CD4-positive, alpha-beta T cell treated with Interleukin-6 at 100 ng/mL for 8 hours (primary cell): ENCODE results near the gene MAGEB6.
"Not testable (repeated sequence)": the region's sequence is repeated elsewhere in the genome, so short reads cannot be mapped to it uniquely, and the experiment has no call there.

Experiments
- DNase-seq: peaks from one replicate; pipeline ENCODE4 v3.0.0-alpha.2; 2020; ENCODE audit warnings: mixed read lengths, low spot score

The MAGEB6 gene

GRCh38 chrX:26192204-26192603, at the start of gene MAGEB6:
Gene MAGEB6, plus strand, starts transcription at chrX:26192440. Its CDS starts 1,407 bp downstream, at chrX:26193847.
- no peak for DNase-seq

GRCh38 chrX:26146024-26146423, 46.2 kb upstream of the MAGEB6 start:
- no peak for DNase-seq

GRCh38 chrX:26160301-26160700, 31.9 kb upstream of the MAGEB6 start, which contains the start of gene MAGEB6B:
Gene MAGEB6B, plus strand, starts transcription at chrX:26160601. Its CDS starts 0 bp downstream, at chrX:26160601.
- no peak for DNase-seq

GRCh38 chrX:26203561-26203960, 11.3 kb downstream of the MAGEB6 start:
- no peak for DNase-seq

- not testable (repeated sequence) for DNase-seq
Measured at GRCh38 chrX:26204717-26205116, 12.5 kb downstream of the MAGEB6 start.

- no peak for DNase-seq
Measured at GRCh38 chrX:26208012-26208411, 15.8 kb downstream of the MAGEB6 start.

- no peak for DNase-seq
Measured at GRCh38 chrX:26215869-26216268, 23.6 kb downstream of the MAGEB6 start, which contains the start of gene MAGEB5. Gene MAGEB5, plus strand, starts transcription at chrX:26216169. Its CDS starts 1,133 bp downstream, at chrX:26217302.

GRCh38 chrX:26219351-26219750, 27.1 kb downstream of the MAGEB6 start:
- no peak for DNase-seq

- no peak for DNase-seq
Measured at GRCh38 chrX:26234177-26234576, 41.9 kb downstream of the MAGEB6 start.
